HG03064 (cell line): Measurements from ENCODE around the gene TBC1D5.
"Not testable (repeated sequence)": the region's sequence is repeated elsewhere in the genome, so short reads cannot be mapped to it uniquely, and the experiment has no call there.

Source experiments
- ATAC-seq: cut with Tn5 transposase; IDR thresholded peaks from one replicate; pipeline ENCODE4 v1.9.1; 2021; ENCODE audit warnings: low read depth; ENCODE audit not compliant: unreplicated experiment

The TBC1D5 gene

GRCh38 chr3:17724122-17724521, 18.3 kb downstream of the TBC1D5 start:
- ATAC-seq = no peak

DNA sequence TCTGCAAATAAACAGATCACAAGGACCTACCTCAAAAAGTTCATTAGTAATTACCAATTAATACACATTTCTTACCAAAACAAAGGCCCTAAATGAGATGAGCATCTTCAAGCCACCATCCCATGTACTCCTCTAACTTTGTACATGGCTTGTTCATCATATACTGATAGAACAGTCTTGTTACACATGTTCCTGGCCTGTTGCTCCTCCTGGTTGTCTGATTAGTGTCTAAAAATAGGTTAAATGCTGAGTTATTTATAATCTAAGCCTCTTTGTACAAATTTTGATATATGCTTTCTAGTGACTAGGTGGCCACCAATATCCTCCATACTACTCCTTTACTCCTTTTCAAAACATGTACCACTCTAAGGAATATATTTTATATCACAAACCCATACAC, 25.0 kb downstream of the TBC1D5 start:
- ATAC-seq = no peak

DNA sequence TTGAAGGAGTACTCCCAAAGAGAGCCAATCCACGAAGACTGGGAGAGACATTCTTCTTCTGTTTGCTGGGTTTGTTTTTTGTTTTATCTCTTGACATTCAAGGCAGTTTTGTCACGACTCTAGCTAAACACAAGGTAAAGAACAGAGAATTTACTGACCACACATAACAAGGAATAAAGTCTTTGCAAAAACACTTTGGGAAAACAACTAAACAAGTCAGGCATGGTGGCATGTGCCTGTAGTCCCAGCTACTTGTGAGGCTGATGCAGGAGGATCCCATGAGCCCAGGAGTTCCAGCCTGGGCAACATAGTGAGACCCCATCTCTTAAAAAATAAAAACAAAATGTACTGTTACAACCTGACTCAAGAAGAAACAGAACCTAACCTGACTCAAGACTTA, 28.0 kb downstream of the TBC1D5 start:
- ATAC-seq = no peak

GRCh38 chr3:17709236-17709810, 33.1 kb downstream of the TBC1D5 start:
- ATAC-seq = no peak

DNA sequence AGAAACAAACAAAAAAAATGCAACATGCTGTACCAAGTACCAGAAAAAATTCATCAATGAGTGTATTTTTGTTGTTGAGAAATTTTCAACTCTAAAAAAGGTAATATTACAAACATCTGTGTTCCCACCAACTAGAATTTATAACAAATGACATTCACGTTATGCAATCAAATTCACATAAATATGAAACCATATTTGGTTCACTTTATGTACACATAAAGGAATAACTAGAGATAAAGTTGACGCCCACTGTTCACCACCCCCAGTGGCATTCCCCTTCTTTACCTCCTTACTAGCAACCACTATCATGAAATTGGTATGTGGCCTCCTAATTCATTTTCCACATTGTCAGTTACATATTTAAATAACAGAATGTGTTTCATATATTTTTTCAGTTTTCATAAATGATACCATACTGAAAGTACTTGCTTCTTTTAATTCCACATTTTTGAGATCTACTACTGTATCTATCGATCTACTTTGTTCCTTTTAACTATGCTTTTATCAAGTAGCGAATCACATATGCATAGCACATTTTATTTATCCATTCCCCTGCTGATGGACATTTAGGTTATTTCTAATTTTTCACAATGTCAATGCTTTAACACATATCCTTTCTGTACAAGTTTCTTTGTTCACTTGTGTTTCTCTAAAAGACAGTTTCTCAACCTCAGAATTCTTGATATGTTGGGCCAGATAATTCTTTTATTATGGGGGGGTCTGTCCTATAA, 34.5 kb downstream of the TBC1D5 start:
- ATAC-seq = no peak

DNA sequence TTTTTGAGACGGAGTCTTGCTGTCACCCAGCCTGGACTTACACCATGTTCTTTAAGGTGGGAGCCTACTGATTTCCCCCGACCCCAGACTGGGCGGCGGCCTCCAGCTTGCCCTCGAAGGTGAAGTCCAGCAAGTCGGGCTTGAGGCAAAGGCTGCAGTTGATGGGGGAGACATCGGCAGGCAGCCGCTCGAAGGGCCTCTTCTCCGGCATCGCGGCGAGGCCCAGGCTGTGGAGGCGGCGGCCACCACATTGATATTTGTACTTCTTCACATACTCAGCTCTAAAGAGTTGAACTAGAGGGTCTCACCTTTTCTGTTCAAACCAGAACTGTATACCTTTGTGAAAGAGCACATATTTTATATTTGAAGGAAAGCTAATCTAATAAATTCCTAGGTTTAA, 36.4 kb downstream of the TBC1D5 start:
- ATAC-seq = not testable (repeated sequence)

GRCh38 chr3:17699815-17700214, 42.6 kb downstream of the TBC1D5 start:
- ATAC-seq = not testable (repeated sequence)

GRCh38 chr3:17695665-17696064, 46.8 kb downstream of the TBC1D5 start:
- not testable (repeated sequence) for ATAC-seq

- ATAC-seq = not testable (repeated sequence)
Measured at GRCh38 chr3:17693670-17693999, 48.8 kb downstream of the TBC1D5 start.

DNA sequence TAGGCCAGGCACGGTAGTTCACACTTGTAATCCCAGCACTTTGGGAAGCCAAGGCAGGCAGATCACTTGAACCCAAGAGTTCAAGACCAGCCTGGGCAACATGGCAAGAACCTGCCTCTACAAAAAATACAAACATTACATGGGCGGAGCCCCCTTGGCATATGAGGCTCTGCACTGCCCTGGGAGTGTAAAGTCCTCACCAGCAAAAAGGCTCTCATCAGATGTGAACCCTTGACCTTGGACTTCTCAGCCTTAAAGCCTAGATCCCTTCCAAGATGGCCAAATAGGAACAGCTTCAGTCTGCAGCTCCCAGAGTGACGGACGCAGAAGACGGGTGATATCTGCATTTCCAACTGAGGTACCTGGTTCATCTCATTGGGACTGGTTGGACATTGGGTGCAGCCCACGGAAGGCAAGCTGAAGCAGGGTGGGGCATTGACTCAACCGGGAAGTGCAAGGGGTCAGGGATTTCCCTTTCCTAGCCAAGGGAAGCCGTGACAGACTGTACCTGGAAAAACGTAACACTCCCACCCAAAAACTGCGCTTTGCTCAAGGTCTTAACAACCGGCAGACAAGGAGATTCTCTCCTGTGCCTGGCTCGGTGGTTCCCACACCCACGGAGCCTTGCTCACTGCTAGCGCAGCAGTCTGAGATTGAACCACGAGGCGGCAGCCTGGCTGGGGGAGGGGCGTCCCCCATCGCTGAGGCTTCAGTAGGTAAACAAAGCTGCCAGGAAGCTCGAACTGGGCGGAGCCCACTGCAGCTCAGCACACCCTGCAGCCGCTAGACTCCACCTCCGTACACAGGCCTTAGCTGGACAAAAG, 49.4 kb downstream of the TBC1D5 start:
- not testable (repeated sequence) for ATAC-seq

DNA sequence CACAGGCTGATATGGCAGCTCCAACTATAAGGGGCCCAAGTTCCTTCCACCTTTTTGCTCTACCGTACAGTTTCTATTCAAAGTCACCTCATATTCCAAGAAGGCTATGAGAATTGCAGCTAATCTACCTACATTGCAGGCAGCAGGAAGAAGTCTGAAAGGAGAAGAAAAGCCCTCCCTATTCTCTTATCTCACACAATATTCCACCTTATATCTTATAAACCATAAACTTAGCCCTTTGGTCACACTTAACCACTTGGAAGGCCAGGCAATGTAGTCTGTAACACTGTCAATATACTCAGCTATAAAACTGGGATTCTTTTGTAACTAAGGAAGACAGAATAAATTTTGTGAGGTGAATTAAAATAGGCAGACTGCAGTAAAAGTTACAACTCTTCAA, 54.9 kb downstream of the TBC1D5 start:
- ATAC-seq = no peak

GRCh38 chr3:17686613-17687012, 55.8 kb downstream of the TBC1D5 start:
- no peak for ATAC-seq

GRCh38 chr3:17683542-17684207, 58.8 kb downstream of the TBC1D5 start:
- ATAC-seq = no peak

DNA sequence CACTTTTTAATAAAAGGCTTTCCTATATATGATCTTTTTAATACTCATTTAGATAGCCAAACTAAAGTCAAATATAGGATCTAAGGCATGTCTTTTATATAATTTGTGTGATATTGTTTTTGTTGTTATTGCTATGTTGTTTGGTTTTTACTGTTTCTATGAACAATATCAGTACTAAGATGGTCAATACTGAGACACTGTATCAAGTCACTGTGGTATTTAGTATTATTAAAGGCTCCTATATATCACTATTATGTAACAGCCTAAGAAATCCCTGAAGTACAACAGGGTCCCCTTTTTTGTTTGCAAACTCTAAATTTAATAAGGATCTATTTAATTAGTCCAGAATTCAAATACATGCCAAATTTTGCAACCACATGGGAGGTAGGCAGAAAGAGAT, 61.9 kb downstream of the TBC1D5 start:
- ATAC-seq = no peak

DNA sequence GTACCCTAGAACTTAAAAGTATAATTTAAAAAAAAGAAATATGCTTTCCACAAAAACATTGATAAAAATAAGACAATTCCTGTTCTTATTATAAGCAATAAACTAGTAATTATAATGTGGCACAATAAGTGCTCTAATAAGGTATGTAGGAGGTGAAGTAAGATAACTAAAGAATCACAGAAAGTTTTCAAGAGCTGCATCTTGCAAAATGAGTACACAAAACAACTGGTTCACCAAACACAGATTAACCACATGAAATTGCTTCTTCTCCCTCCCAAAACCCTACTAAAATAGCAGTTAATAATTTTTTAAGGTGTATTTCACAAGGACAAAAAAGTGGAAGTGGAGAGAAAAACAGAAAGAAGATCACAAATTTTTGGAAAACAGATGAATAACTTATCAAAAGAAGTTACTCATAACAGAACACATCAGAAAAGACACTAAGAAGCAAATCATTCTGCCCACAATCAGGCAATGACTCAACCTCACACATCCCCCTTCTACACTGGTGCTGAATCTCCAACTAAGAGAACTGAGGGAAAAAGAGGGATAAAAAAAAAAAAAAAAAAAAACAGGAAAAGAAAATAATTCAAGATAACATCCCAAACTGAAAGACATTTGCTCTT, 64.2 kb downstream of the TBC1D5 start:
- ATAC-seq = peak; percentile 62

GRCh38 chr3:17674082-17674686, 68.2 kb downstream of the TBC1D5 start:
- ATAC-seq = no peak

- no peak for ATAC-seq
Measured at GRCh38 chr3:17672506-17672905, 69.9 kb downstream of the TBC1D5 start.

DNA sequence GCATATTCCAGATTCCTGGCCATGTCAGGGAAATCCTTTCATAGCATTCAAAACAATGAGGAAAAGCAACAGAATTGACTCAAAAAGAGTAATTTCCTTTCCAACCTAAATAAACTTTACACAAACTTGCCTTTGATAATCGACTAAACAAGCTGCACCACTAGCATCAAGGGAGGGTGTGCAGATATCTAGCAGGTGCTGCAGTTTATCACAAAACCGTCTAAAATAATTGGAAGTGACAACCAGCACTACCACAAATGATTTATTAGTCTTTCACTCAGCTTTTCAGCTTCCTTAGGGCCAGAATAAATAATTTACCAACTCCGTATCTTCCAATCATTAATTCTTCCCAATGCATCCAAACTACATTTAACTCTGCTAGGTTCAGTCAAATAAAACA, 71.7 kb downstream of the TBC1D5 start:
- ATAC-seq = no peak

- ATAC-seq = no peak
Measured at GRCh38 chr3:17664923-17665322, 77.5 kb downstream of the TBC1D5 start.

- ATAC-seq = no peak
Measured at GRCh38 chr3:17656264-17656663, 86.2 kb downstream of the TBC1D5 start.
